Measurements from ENCODE around the gene DOCK4. TPM values are rescaled to one million over a fixed set of nuclear protein-coding genes. Genes with fewer than 3 reads are reported as not detected.

DOCK4 gene
- total and polyA plus RNA-seq, 10 of the 15 experiments (the other 5 are each of a cell fraction or from before 2014, with no cell fraction given): 0.03 to 0.73 (median 0.38) TPM

- in situ Hi-C loops (cut with MboI) (no loop called here), intact Hi-C loops (cut with micrococcal nuclease; ENCODE audit: unreplicated experiment) (no loop called here)
- FAIRE-seq (no peak), DNase-seq (ENCODE audit: low read depth, low spot score) (no peak), ATAC-seq (no peak)
- ChIA-PET CTCF (no interaction called here), POLR2A (no interaction called here), SMC1A (ENCODE audit: uncharacterized antibody, unreplicated experiment) (interaction anchor here (1.0 to 1.5 kb wide), 2 partner anchors 20 to 40 kb away, joined by 3 to 4 read pairs; no protein-coding TSS in a partner anchor), RAD21 (ENCODE audit: unreplicated experiment) (no interaction called here)
- no TSS peak for BruUV-seq (replicated peaks)
- Histone ChIP-seq H3K79me2 (ENCODE audit: control insufficient read depth, insufficient read depth, low read length) (no peaks in the 10 kb centered on the region), H3K36me3 (ENCODE audit: control insufficient read depth in 2 of 2, insufficient read depth in 2 of 2, low read length in 1 of 2) (no peaks in the 10 kb centered on the region), H3K27me3 (replicated peaks in 1 of 2; ENCODE audit: control insufficient read depth in 2 of 2, insufficient read depth in 2 of 2, low read length in 1 of 2) (no peaks in the 10 kb centered on the region), H3K9me3 (replicated peaks; ENCODE audit: control insufficient read depth, insufficient read depth, low read length) (no peaks in the 10 kb centered on the region), H3K4me3 (no peak overlapping the region), H4K20me1 (ENCODE audit: control insufficient read depth, insufficient read depth) (no peaks in the 10 kb centered on the region), H3K4me2 (ENCODE audit: control insufficient read depth, insufficient read depth) (no peak overlapping the region), H3K9ac (ENCODE audit: control insufficient read depth, insufficient read depth, low read length) (no peak overlapping the region), H3K4me1 (ENCODE audit: control insufficient read depth, insufficient read depth, low read length) (no peaks in the 10 kb centered on the region), H2AFZ (ENCODE audit: control insufficient read depth, low read depth, low read length) (no peak overlapping the region), H3K27ac (ENCODE audit: control insufficient read depth, insufficient read depth) (no peak overlapping the region)
- 85% methylated on average over 5 of the region's 5 CpGs for WGBS (ENCODE audit: insufficient coverage, insufficient replicate concordance, low lambda C conversion rate, missing lambda C conversion rate)
- TF ChIP-seq ASH2L (IDR thresholded peaks at IDR 0.05; ENCODE audit: borderline replicate concordance, low read depth) (no peak), LARP7 (IDR thresholded peaks at IDR 0.05) (no peak), DPF2 (IDR thresholded peaks at IDR 0.05) (no peak), KLF5 (IDR thresholded peaks at IDR 0.05; ENCODE audit: partially characterized antibody) (no peak), CHD2 (IDR thresholded peaks at IDR 0.05; ENCODE audit: borderline replicate concordance, low read depth, low read length) (no peak), ATF3 (IDR thresholded peaks at IDR 0.05; ENCODE audit: borderline replicate concordance, extremely low read depth, low read depth, low read length) (no peak), RELB (IDR thresholded peaks at IDR 0.05; ENCODE audit: low read depth) (no peak), MYB (IDR thresholded peaks at IDR 0.05; ENCODE audit: borderline replicate concordance, low read depth, low read length) (no peak), SMC3 (IDR thresholded peaks at IDR 0.05; ENCODE audit: borderline replicate concordance, low read length) (no peak), ZBED1 (IDR thresholded peaks at IDR 0.05; ENCODE audit: borderline replicate concordance) (no peak), CEBPZ (IDR thresholded peaks at IDR 0.05; ENCODE audit: low read depth, low read length) (no peak), ESRRA (IDR thresholded peaks at IDR 0.05; ENCODE audit: low read length) (no peak), ZBTB11 (CRISPR knock-in tag; IDR thresholded peaks at IDR 0.05) (no peak), NFYB (IDR thresholded peaks at IDR 0.05; ENCODE audit: insufficient read depth, low read depth, low read length) (no peak), STAT1 (conservative IDR thresholded peaks at IDR 0.05) (no peak), CBX3 (IDR thresholded peaks at IDR 0.05; ENCODE audit: borderline replicate concordance, low read depth) (no peak)
These were observed 141.4 kb downstream of the DOCK4 start for GRCh38 chr7:112064627-112065385.
